BLaER1 (cell line): ENCODE results near the gene LRRN3.

Source experiments
- H3K27ac ChIP-seq: shearing (Covaris generic); formaldehyde crosslinking; 2 replicates; pipeline ENCODE4 v1.8.1; 2022
- H3K27me3 ChIP-seq: shearing (Covaris generic); formaldehyde crosslinking; 2 replicates; pipeline ENCODE4 v1.8.1; 2022
- H3K36me3 ChIP-seq: shearing (Covaris generic); formaldehyde crosslinking; 2 replicates; pipeline ENCODE4 v1.8.1; 2022
- H3K4me1 ChIP-seq: shearing (Covaris generic); formaldehyde crosslinking; 2 replicates; pipeline ENCODE4 v1.8.1; 2022
- H3K4me2 ChIP-seq: shearing (Covaris generic); formaldehyde crosslinking; 2 replicates; pipeline ENCODE4 v1.8.1; 2022
- H3K4me3 ChIP-seq: shearing (Covaris generic); formaldehyde crosslinking; 2 replicates; pipeline ENCODE4 v1.8.1; 2022
- H3K9ac ChIP-seq: shearing (Covaris generic); formaldehyde crosslinking; 2 replicates; pipeline ENCODE4 v1.8.1; 2022
- H3K9me3 ChIP-seq: shearing (Covaris generic); formaldehyde crosslinking; 2 replicates; pipeline ENCODE4 v1.8.1; 2022
- H4K20me1 ChIP-seq: shearing (Covaris generic); formaldehyde crosslinking; 2 replicates; pipeline ENCODE4 v1.8.1; 2022
- Cebpa-rat ChIP-seq: shearing (Covaris generic); IDR thresholded peaks from 2 replicates; pipeline ENCODE4 v1.8.1; 2022

The LRRN3 gene

DNA sequence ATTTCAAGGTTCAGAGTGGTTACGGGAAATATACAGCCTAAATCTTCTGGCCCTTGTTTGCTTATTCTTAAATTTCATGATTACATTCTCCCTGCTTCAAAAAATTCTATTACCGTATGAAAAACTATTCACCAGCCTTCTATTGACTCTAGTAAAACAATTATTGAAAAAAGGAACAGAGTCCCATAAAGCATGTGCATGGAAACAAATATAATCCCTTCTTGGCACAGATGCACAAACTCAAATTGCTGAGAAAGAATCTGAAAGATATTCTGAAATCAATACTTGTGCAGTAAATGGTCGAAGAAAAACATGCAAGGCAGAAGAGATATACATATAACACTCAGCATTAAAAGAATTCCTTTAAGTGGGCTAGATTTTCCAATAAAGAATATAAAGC lies 83.6 kb downstream of the LRRN3 start:
- no peak for TF ChIP-seq Cebpa-rat
- Histone ChIP-seq H3K36me3 (no peaks in the 10 kb centered on the region), H3K4me1 (no peaks in the 10 kb centered on the region), H3K27ac (no peak overlapping the region), H3K27me3 (no peaks in the 10 kb centered on the region), H3K9me3 (0 out of 2 replicates have a peak, but pooled peaks cover 5% of the 10 kb centered on the region), H4K20me1 (no peaks in the 10 kb centered on the region), H3K4me2 (no peak overlapping the region), H3K4me3 (no peak overlapping the region), H3K9ac (no peak overlapping the region)
